H1 (cell line): Measurements from ENCODE around the gene LYPD3. TPM values are rescaled to one million over a fixed set of nuclear protein-coding genes. Genes with fewer than 3 reads are reported as not detected.
"Not testable (repeated sequence)": the region's sequence is repeated elsewhere in the genome, so short reads cannot be mapped to it uniquely, and the experiment has no call there.

Experiments
- CTCF ChIA-PET: fragments of 300-600 bp; sonication (Branson Sonifier 250); formaldehyde crosslinking; loops from one replicate; lab custom pipeline; 2021; ENCODE audit not compliant: partially characterized antibody; lab: Charles Lee
- POLR2A ChIA-PET: fragments of 300-600 bp; sonication (Branson Sonifier 250); formaldehyde crosslinking; loops from one replicate; lab custom pipeline; 2021; ENCODE audit warnings: inconsistent platforms; ENCODE audit not compliant: partially characterized antibody; lab: Charles Lee
- DNase-seq, 2 experiments: peaks; one replicate each; pipeline versions ENCODE4 v3.0.0 to v3.0.0-alpha.2; 2010 to 2022; ENCODE audit warnings: low spot score in 2 of 2, low read depth in 1 of 2, mixed read lengths in 1 of 2
- FAIRE-seq: peaks from 2 replicates; lab custom pipeline; 2011; peaks lifted over from hg19 to GRCh38; lab: Jason Lieb, UNC
- H2AFZ ChIP-seq: 2 replicates; pipeline ENCODE4 v1.8.1; 2012; ENCODE audit warnings: low read length, inconsistent platforms
- H2AK5ac ChIP-seq: 2 replicates; pipeline ENCODE4 v1.6.1; 2013; ENCODE audit warnings: low read depth, low read length
- H2BK120ac ChIP-seq: replicated peaks from 2 replicates; pipeline ENCODE3; 2013; ENCODE audit warnings: low read depth, low read length, inconsistent platforms
- H2BK12ac ChIP-seq: 2 replicates; pipeline ENCODE4 v1.6.1; 2013; ENCODE audit warnings: low read depth, low read length
- H2BK15ac ChIP-seq: 2 replicates; pipeline ENCODE4 v1.6.1; 2013; ENCODE audit warnings: low read length
- H2BK20ac ChIP-seq: 2 replicates; pipeline ENCODE4 v1.6.1; 2013; ENCODE audit warnings: low read length
- H2BK5ac ChIP-seq: 2 replicates; pipeline ENCODE4 v1.6.1; 2013; ENCODE audit warnings: low read depth, low read length
- H3K14ac ChIP-seq: 2 replicates; pipeline ENCODE4 v1.6.1; 2013; ENCODE audit warnings: inconsistent platforms; ENCODE audit not compliant: insufficient read length
- H3K18ac ChIP-seq: 2 replicates; pipeline ENCODE4 v1.6.1; 2013; ENCODE audit warnings: low read length; ENCODE audit errors: extremely low read depth
- H3K23ac ChIP-seq: 2 replicates; pipeline ENCODE4 v1.6.1; 2013; ENCODE audit warnings: inconsistent platforms; ENCODE audit not compliant: insufficient read length
- H3K23me2 ChIP-seq: 2 replicates; pipeline ENCODE4 v1.6.1; 2013; ENCODE audit warnings: low read depth, low read length
- H3K27ac ChIP-seq: 2 replicates; pipeline ENCODE4 v1.6.1; 2011; ENCODE audit warnings: low read depth, low read length, inconsistent platforms
- H3K27me3 ChIP-seq, 4 experiments: replicated peaks in 1 of 4; 1 replicate in 1 of 4; 2 replicates in 3 of 4; pipeline versions ENCODE4 v1.6.1 to v1.8.1; 2011 to 2013; ENCODE audit warnings: low read length in 3 of 4, mild to moderate bottlenecking in 3 of 4, inconsistent platforms in 2 of 4, mixed read lengths in 2 of 4, moderate library complexity in 1 of 4; ENCODE audit not compliant: control insufficient read depth in 3 of 4, insufficient read depth in 3 of 4; ENCODE audit errors: extremely low read depth in 1 of 4
- H3K36me3 ChIP-seq, 4 experiments: 2 replicates each; pipeline versions ENCODE4 v1.6.1 to v1.8.1; 2011 to 2013; ENCODE audit warnings: mild to moderate bottlenecking in 4 of 4, low read length in 3 of 4, moderate library complexity in 2 of 4, control low read depth in 1 of 4, inconsistent platforms in 1 of 4; ENCODE audit not compliant: insufficient read depth in 4 of 4, control insufficient read depth in 2 of 4
- H3K4ac ChIP-seq: replicated peaks from 2 replicates; pipeline ENCODE3; 2013; ENCODE audit warnings: low read length, low read depth, mixed read lengths, inconsistent platforms; ENCODE audit not compliant: insufficient read length
- H3K4me1 ChIP-seq, 4 experiments: replicated peaks in 1 of 4; 1 replicate in 1 of 4; 2 replicates in 3 of 4; pipeline versions ENCODE4 v1.6.1 to v1.8.1; 2011 to 2013; ENCODE audit warnings: low read length in 3 of 4, inconsistent platforms in 2 of 4, mixed read lengths in 1 of 4; ENCODE audit not compliant: insufficient read depth in 4 of 4, control insufficient read depth in 3 of 4
- H3K4me2 ChIP-seq, 2 experiments: 2 replicates each; pipeline versions ENCODE4 v1.6.1 to v1.8.1; 2011 to 2013; ENCODE audit warnings: low read depth in 2 of 2, low read length in 2 of 2, control low read depth in 1 of 2, inconsistent platforms in 1 of 2, mild to moderate bottlenecking in 1 of 2; ENCODE audit not compliant: insufficient read depth in 1 of 2
- H3K4me3 ChIP-seq, 4 experiments: fragments of 200-600, 300-600 bp in 1 of 4; sonication (generic), shearing (Covaris generic), sonication (Bioruptor Twin) in 1 of 4; 2 replicates each; pipeline versions ENCODE4 v1.5.1 to v1.8.1; 2011 to 2016; ENCODE audit warnings: low read length in 4 of 4, low read depth in 3 of 4, control low read depth in 2 of 4, inconsistent platforms in 2 of 4, mild to moderate bottlenecking in 2 of 4, mixed read lengths in 1 of 4, moderate library complexity in 1 of 4; ENCODE audit not compliant: insufficient read depth in 2 of 4; ENCODE audit errors: extremely low read depth in 1 of 4
- H3K56ac ChIP-seq: replicated peaks from 2 replicates; pipeline ENCODE3; 2013; ENCODE audit warnings: low read depth, mild to moderate bottlenecking, mixed read lengths, low read length, inconsistent platforms; ENCODE audit not compliant: insufficient read length
- H3K79me1 ChIP-seq: 2 replicates; pipeline ENCODE4 v1.6.1; 2013; ENCODE audit warnings: low read depth, low read length, control low read depth
- H3K79me2 ChIP-seq, 2 experiments: 2 replicates each; pipeline versions ENCODE4 v1.6.1 to v1.8.1; 2012 to 2013; ENCODE audit warnings: low read length in 2 of 2, mild to moderate bottlenecking in 2 of 2, inconsistent platforms in 1 of 2; ENCODE audit not compliant: insufficient read depth in 2 of 2, control insufficient read depth in 1 of 2
- H3K9ac ChIP-seq, 4 experiments: replicated peaks in 1 of 4; 1 replicate in 1 of 4; 2 replicates in 3 of 4; pipeline versions ENCODE4 v1.6.1 to v1.8.1; 2011 to 2013; ENCODE audit warnings: low read depth in 3 of 4, low read length in 3 of 4, control low read depth in 2 of 4, mild to moderate bottlenecking in 2 of 4, moderate library complexity in 2 of 4, inconsistent platforms in 1 of 4; ENCODE audit errors: extremely low read depth in 1 of 4
- H3K9me3 ChIP-seq, 2 experiments: 2 replicates each; pipeline versions ENCODE4 v1.6.1 to v1.8.1; 2012 to 2013; ENCODE audit warnings: mild to moderate bottlenecking in 2 of 2, moderate library complexity in 2 of 2, control low read depth in 1 of 2, inconsistent platforms in 1 of 2, low read depth in 1 of 2, low read length in 1 of 2, mixed read lengths in 1 of 2; ENCODE audit not compliant: insufficient read depth in 2 of 2
- H4K20me1 ChIP-seq, 2 experiments: replicated peaks in 1 of 2; 2 replicates each; pipeline versions ENCODE3 to v1.8.1; 2011 to 2013; ENCODE audit warnings: inconsistent platforms in 2 of 2, low read length in 2 of 2, mild to moderate bottlenecking in 1 of 2; ENCODE audit not compliant: insufficient read depth in 2 of 2, control insufficient read depth in 1 of 2
- H4K5ac ChIP-seq: 2 replicates; pipeline ENCODE4 v1.6.1; 2013; ENCODE audit warnings: low read length, low read depth, mixed read lengths, inconsistent platforms; ENCODE audit not compliant: insufficient read length
- H4K8ac ChIP-seq: 2 replicates; pipeline ENCODE4 v1.8.0; 2013; ENCODE audit warnings: mild to moderate bottlenecking, moderate library complexity, low read length, inconsistent platforms; ENCODE audit not compliant: insufficient read depth; ENCODE audit errors: extremely low read depth
- H4K91ac ChIP-seq: replicated peaks from 2 replicates; pipeline ENCODE3; 2013; ENCODE audit warnings: low read length, mixed read lengths, inconsistent platforms; ENCODE audit not compliant: insufficient read length
- polyA plus RNA-seq, 7 experiments: library from polyadenylated mRNA; depleted of rRNA in 3 of 7; stranded (reverse) in 5 of 7; unstranded in 2 of 7; fragments of >200 nt in 5 of 7; fragments of 200-250 nt in 2 of 7; gene quantifications; 1 replicate in 5 of 7; 2 replicates in 1 of 7; 4 replicates in 1 of 7; pipeline versions ENCODE4 v1.2.1 to v1.2.3, GENCODE V29; 2011 to 2013; ENCODE audit warnings: missing spikeins in 2 of 7, mixed read lengths in 2 of 7
- total RNA-seq: library from RNA; stranded (reverse); fragmentation: NEBNext Ultra II Directional; extraction: Animal tissue kit (Norgen Biotek cat#: 25700); gene quantifications from 2 replicates; pipeline ENCODE4 v1.2.1, GENCODE V29; 2021

LYPD3 gene
- total and polyA plus RNA-seq, 2 of the 8 experiments (the other 6 are each of a cell fraction or from before 2014, with no cell fraction given), result 4.1 to 16.4 TPM

GRCh38 chr19:43512399-43512798, 47.0 kb upstream of the LYPD3 start:
- FAIRE-seq, H2BK5ac ChIP-seq, H3K36me3 ChIP-seq, H3K9me3 ChIP-seq, H4K8ac ChIP-seq, H3K18ac ChIP-seq, H3K14ac ChIP-seq, H3K56ac ChIP-seq, H2AFZ ChIP-seq, H2BK20ac ChIP-seq, H4K91ac ChIP-seq, H2BK15ac ChIP-seq, H3K27me3 ChIP-seq, H2BK12ac ChIP-seq, H3K4me1 ChIP-seq, H3K4ac ChIP-seq, H4K5ac ChIP-seq, H2AK5ac ChIP-seq, H3K4me2 ChIP-seq, H3K27ac ChIP-seq, H3K23ac ChIP-seq, DNase-seq, H3K23me2 ChIP-seq, H4K20me1 ChIP-seq, POLR2A ChIA-PET, H3K79me1 ChIP-seq, H2BK120ac ChIP-seq, H3K79me2 ChIP-seq, H3K9ac ChIP-seq, H3K4me3 ChIP-seq: not testable (repeated sequence)
- CTCF ChIA-PET, result interaction anchor here (1.0 to 1.7 kb wide), 2 partner anchors 64 to 65 kb away, joined by 3 to 7 read pairs; no protein-coding TSS in a partner anchor
